ENCODE results near the gene RABAC1.
A peak's percentile ranks its signal among the peaks of the same experiment; 100 is the strongest.

RABAC1 gene

GRCh38 chr19:41957161-41957837 is 1.8 kb downstream of the RABAC1 start:
- DNase-seq (ENCODE audit: low spot score), result no peak
- TF ChIP-seq CTCF (IDR thresholded peaks at IDR 0.05; ENCODE audit: extremely low read depth, missing control alignments), result no peak

- TF ChIP-seq CTCF (IDR thresholded peaks at IDR 0.05; ENCODE audit: extremely low read depth, missing control alignments), result no peak
- no peak for DNase-seq (ENCODE audit: low spot score)
Measured at GRCh38 chr19:41956621-41957020, 2.5 kb downstream of the RABAC1 start.

- DNase-seq (ENCODE audit: low spot score), result no peak
- TF ChIP-seq CTCF (IDR thresholded peaks at IDR 0.05; ENCODE audit: extremely low read depth, missing control alignments), result no peak
Measured at GRCh38 chr19:41955521-41955920, 3.6 kb downstream of the RABAC1 start.

GRCh38 chr19:41951686-41952172 is 7.4 kb downstream of the RABAC1 start:
- DNase-seq (ENCODE audit: low spot score), result peak; percentile 85
- peak; percentile 98 for TF ChIP-seq CTCF (IDR thresholded peaks at IDR 0.05; ENCODE audit: extremely low read depth, missing control alignments)

- no peak for TF ChIP-seq CTCF (IDR thresholded peaks at IDR 0.05; ENCODE audit: extremely low read depth, missing control alignments)
- no peak for DNase-seq (ENCODE audit: low spot score)
Measured at GRCh38 chr19:41947091-41947490, 12.0 kb downstream of the RABAC1 start.

GRCh38 chr19:41945135-41945766 is 13.9 kb downstream of the RABAC1 start:
- no peak for TF ChIP-seq CTCF (IDR thresholded peaks at IDR 0.05; ENCODE audit: extremely low read depth, missing control alignments)
- DNase-seq (ENCODE audit: low spot score), result peak; percentile 90

- TF ChIP-seq CTCF (IDR thresholded peaks at IDR 0.05; ENCODE audit: extremely low read depth, missing control alignments), result no peak
- DNase-seq (ENCODE audit: low spot score), result peak; percentile 36
Measured at GRCh38 chr19:41944336-41944735, 14.8 kb downstream of the RABAC1 start.
